Esophagus squamous epithelium (tissue), 5 donors: ENCODE measurements around the gene PRPF38A. TPM values are rescaled to one million over a fixed set of nuclear protein-coding genes. Genes with fewer than 3 reads are reported as not detected.

Experiments used
- DNase-seq: peaks from one replicate; lab custom pipeline; 2025; lab: John Stamatoyannopoulos, UW
- H3K27ac ChIP-seq, 4 donors: fragments of 200-600 bp; sonication (generic); one replicate each; pipeline ENCODE4 v1.5.1; 2016 to 2019; ENCODE audit warnings: mild to moderate bottlenecking in 1 of 4
- H3K27me3 ChIP-seq, 4 donors: fragments of 200-600 bp; sonication (generic); 1 replicate in 3 of 4; 2 replicates in 1 of 4; pipeline versions ENCODE4 v1.5.1 to v1.6.0; 2017 to 2021; ENCODE audit warnings: antibody characterized with exemption in 1 of 4
- H3K36me3 ChIP-seq, 3 donors: fragments of 200-600 bp; sonication (generic); one replicate each; pipeline ENCODE4 v1.5.1; 2016 to 2019
- H3K4me1 ChIP-seq, 3 donors: fragments of 200-600 bp; sonication (generic); one replicate each; pipeline ENCODE4 v1.5.1; 2017 to 2019
- H3K4me3 ChIP-seq, 4 donors: fragments of 200-600 bp; sonication (generic); 1 replicate in 3 of 4; 2 replicates in 1 of 4; pipeline ENCODE4 v1.5.1; 2016 to 2019; ENCODE audit warnings: mild to moderate bottlenecking in 2 of 4, moderate library complexity in 1 of 4
- H3K9me3 ChIP-seq, 3 donors: fragments of 200-600 bp; sonication (generic); one replicate each; pipeline ENCODE4 v1.5.1; 2016 to 2019
- CTCF ChIP-seq, 6 experiments: fragments of 450-650 bp in 4 of 6; fragments of 200-600 bp in 2 of 6; sonication (generic) in 2 of 6; IDR thresholded peaks; one replicate each; pipeline ENCODE4 v1.5.1; 2016 to 2019; ENCODE audit warnings: antibody characterized with exemption in 6 of 6, mild to moderate bottlenecking in 4 of 6, moderate library complexity in 4 of 6
- POLR2A ChIP-seq, 4 donors: fragments of 450-650 bp; IDR thresholded peaks; one replicate each; pipeline ENCODE4 v1.6.1; 2017; ENCODE audit warnings: antibody characterized with exemption in 4 of 4, mild to moderate bottlenecking in 4 of 4, moderate library complexity in 3 of 4
- WGBS, 2 donors: methylation state at CpG; one replicate each; pipeline ENCODE4 v1.1.5; 2018; 5-methylcytosine and 5-hydroxymethylcytosine counted together
- intact Hi-C: fragments of 100-400 bp; cut with DNase I; formaldehyde crosslinking; loops from one replicate; pipeline ENCODE4 v1.15.0; 2022
- total RNA-seq, 4 donors: library from RNA; depleted of rRNA; stranded (reverse); fragments of >200 nt; gene quantifications; one replicate each; pipeline ENCODE4 v1.1.0, GENCODE V29; 2016
- donor health status: DM: yes; HTN: yes; CAD: no.

The PRPF38A gene
- total RNA-seq, 4 donors from 2014 or later: 9.6 to 18.1 (median 14.6) TPM

GRCh38 chr1:52469108-52469507, 64.7 kb downstream of the PRPF38A start:
- Histone ChIP-seq H3K4me3 (no peak overlapping the region), H3K27ac (no peak overlapping the region), H3K4me1 (no peaks in the 10 kb centered on the region), H3K9me3 (no peaks in the 10 kb centered on the region), H3K36me3 (peaks cover 0 to 37% (median 0%) of the 10 kb centered on the region in 3 donors), H3K27me3 (no peaks in the 10 kb centered on the region)
- 93 to 98% methylated on average over 2 of the region's 2 CpGs for WGBS, 2 donors
- TF ChIP-seq POLR2A (IDR thresholded peaks at IDR 0.05): no peak
- TF ChIP-seq CTCF (IDR thresholded peaks at IDR 0.05): no peak
- intact Hi-C loops: no loop called here
- DNase-seq: no peak

Other genes with a start within 250 kb of the PRPF38A start
- 10 to 100 TPM; 16.9 to 21.2 (median 18.3) TPM for gene CC2D1B, start 38.4 kb upstream of the PRPF38A start, total RNA-seq
- 10 to 100 TPM in 1 of 4 donors, 1 to 10 TPM in 3; 1.7 to 10.3 (median 4.3) TPM for gene ORC1, start 179 bp upstream of the PRPF38A start, total RNA-seq
- 10 to 100 TPM; 18.9 to 56.1 (median 26.8) TPM for gene TUT4, start 148.5 kb downstream of the PRPF38A start, total RNA-seq
- gene GPX7, start 197.8 kb downstream of the PRPF38A start, total RNA-seq: 1 to 10 TPM; 1.6 to 9.9 (median 2.7) TPM
- 1 to 10 TPM in 1 of 4 donors, not detected in 3; 1.7 TPM for gene SHISAL2A, start 228.6 kb downstream of the PRPF38A start, total RNA-seq